Activated CD4-positive, alpha-beta T cell treated with anti-CD3 and anti-CD28 coated beads for 48 hours (primary cell): ENCODE data around the gene POU2AF2.
"Not testable (repeated sequence)": the region's sequence is repeated elsewhere in the genome, so short reads cannot be mapped to it uniquely, and the experiment has no call there.

Source experiments
- DNase-seq: peaks from one replicate; pipeline ENCODE4 v3.0.0-alpha.2; 2020

Gene POU2AF2

GRCh38 chr11:111245425-111245824 is at the start of gene POU2AF2:
POU2AF2 (plus strand) TSS chr11:111245725; CDS start chr11:111245854, 129 bp downstream.
- no peak for DNase-seq

- no peak for DNase-seq
Measured at GRCh38 chr11:111200010-111200534, 45.5 kb upstream of the POU2AF2 start.

GRCh38 chr11:111204211-111204610 is 41.3 kb upstream of the POU2AF2 start:
- no peak for DNase-seq

- DNase-seq: no peak
Measured at GRCh38 chr11:111205632-111206385, 39.7 kb upstream of the POU2AF2 start.

GRCh38 chr11:111206472-111206871 is 39.1 kb upstream of the POU2AF2 start:
- no peak for DNase-seq

GRCh38 chr11:111207213-111207612 is 38.3 kb upstream of the POU2AF2 start:
- no peak for DNase-seq

GRCh38 chr11:111209543-111210355 is 35.8 kb upstream of the POU2AF2 start:
- DNase-seq: no peak

- no peak for DNase-seq
Measured at GRCh38 chr11:111213256-111213655, 32.3 kb upstream of the POU2AF2 start.

- DNase-seq: no peak
Measured at GRCh38 chr11:111220721-111221120, 24.8 kb upstream of the POU2AF2 start.

GRCh38 chr11:111221208-111221607 is 24.3 kb upstream of the POU2AF2 start:
- DNase-seq: no peak

GRCh38 chr11:111221936-111222335 is 23.6 kb upstream of the POU2AF2 start:
- DNase-seq: not testable (repeated sequence)

- peak; percentile 8 for DNase-seq
Measured at GRCh38 chr11:111222821-111223455, 22.6 kb upstream of the POU2AF2 start.

GRCh38 chr11:111225881-111226280 is 19.6 kb upstream of the POU2AF2 start:
- DNase-seq: no peak

- DNase-seq: peak; percentile 26
Measured at GRCh38 chr11:111229604-111230003, 15.9 kb upstream of the POU2AF2 start.

GRCh38 chr11:111230122-111230465 is 15.4 kb upstream of the POU2AF2 start:
- no peak for DNase-seq

- DNase-seq: no peak
Measured at GRCh38 chr11:111231836-111232235, 13.7 kb upstream of the POU2AF2 start.

GRCh38 chr11:111236383-111236782 is 9.1 kb upstream of the POU2AF2 start:
- no peak for DNase-seq

GRCh38 chr11:111237926-111238325 is 7.6 kb upstream of the POU2AF2 start:
- DNase-seq: no peak

GRCh38 chr11:111246956-111247355 is 1.4 kb downstream of the POU2AF2 start:
- DNase-seq: no peak

GRCh38 chr11:111250936-111251335 is 5.4 kb downstream of the POU2AF2 start:
- DNase-seq: no peak

- no peak for DNase-seq
Measured at GRCh38 chr11:111253131-111253530, 7.6 kb downstream of the POU2AF2 start.

GRCh38 chr11:111253630-111254029 is 8.1 kb downstream of the POU2AF2 start:
- DNase-seq: no peak

- DNase-seq: no peak
Measured at GRCh38 chr11:111258046-111258445, 12.5 kb downstream of the POU2AF2 start.

- DNase-seq: no peak
Measured at GRCh38 chr11:111259896-111260295, 14.4 kb downstream of the POU2AF2 start.
